HG03575 (cell line): ENCODE results near the gene ZDHHC5.
A peak's percentile ranks its signal among the peaks of the same experiment; 100 is the strongest.
"Not testable (repeated sequence)": the region's sequence is repeated elsewhere in the genome, so short reads cannot be mapped to it uniquely, and the experiment has no call there.

ENCODE experiments used
- ATAC-seq: cut with Tn5 transposase; IDR thresholded peaks from one replicate; pipeline ENCODE4 v1.9.1; 2021; ENCODE audit not compliant: unreplicated experiment, insufficient number of reproducible peaks, low FRiP score; ENCODE audit errors: extremely low read depth

The ZDHHC5 gene

GRCh38 chr11:57712256-57713150, 44.6 kb downstream of the ZDHHC5 start, which contains the start of gene TMX2:
Gene TMX2 (plus strand): TSS chr11:57712593. CDS start chr11:57712619, 26 bp downstream.
- peak; percentile 96 for ATAC-seq

GRCh38 chr11:57713835-57714234, 45.9 kb downstream of the ZDHHC5 start:
- no peak for ATAC-seq

GRCh38 chr11:57716726-57717125, 48.8 kb downstream of the ZDHHC5 start:
- not testable (repeated sequence) for ATAC-seq

GRCh38 chr11:57727185-57727584, 59.3 kb downstream of the ZDHHC5 start:
- no peak for ATAC-seq

GRCh38 chr11:57728829-57729228, 60.9 kb downstream of the ZDHHC5 start:
- no peak for ATAC-seq

- no peak for ATAC-seq
Observed at GRCh38 chr11:57729479-57729878, 61.6 kb downstream of the ZDHHC5 start.

GRCh38 chr11:57732661-57733060, 64.7 kb downstream of the ZDHHC5 start:
- no peak for ATAC-seq

- no peak for ATAC-seq
Observed at GRCh38 chr11:57735619-57736298, 67.8 kb downstream of the ZDHHC5 start.

- ATAC-seq: peak; percentile 73
Observed at GRCh38 chr11:57741132-57742086, 73.5 kb downstream of the ZDHHC5 start, which contains the start of gene SELENOH. Gene SELENOH (plus strand): TSS chr11:57741491. CDS start chr11:57741596, 105 bp downstream.

GRCh38 chr11:57742087-57742452, 74.2 kb downstream of the ZDHHC5 start:
- no peak for ATAC-seq

GRCh38 chr11:57744357-57744756, 76.4 kb downstream of the ZDHHC5 start:
- ATAC-seq: no peak

- no peak for ATAC-seq
Observed at GRCh38 chr11:57745206-57745605, 77.3 kb downstream of the ZDHHC5 start.

- no peak for ATAC-seq
Observed at GRCh38 chr11:57746920-57747319, 79.0 kb downstream of the ZDHHC5 start.
